Measurements from ENCODE around the gene DNAJC5.

GRCh38 chr20:63898882-63899558 lies 4.1 kb downstream of the DNAJC5 start:
- TF ChIP-seq CTCF (conservative IDR thresholded peaks at IDR 0.05; ENCODE audit: low read depth, low read length) (no peak), EZH2 (IDR thresholded peaks at IDR 0.05; ENCODE audit: borderline replicate concordance, low read depth, low read length, poor library complexity, severe bottlenecking) (no peak)

All from A673 (cell line).